Body of pancreas (tissue), 4 donors: Measurements from ENCODE around the gene GLRB.
A peak's percentile ranks its signal among the peaks of the same experiment; 100 is the strongest.

Source experiments
- CTCF ChIP-seq, 7 experiments: fragments of 450-650 bp in 4 of 7; fragments of 200-600 bp in 3 of 7; sonication (generic) in 3 of 7; IDR thresholded peaks; one replicate each; pipeline ENCODE4 v1.5.1; 2016 to 2019; ENCODE audit warnings: antibody characterized with exemption in 7 of 7
- POLR2A ChIP-seq, 3 donors: fragments of 450-650 bp; IDR thresholded peaks; one replicate each; pipeline ENCODE4 v1.6.1; 2016; ENCODE audit warnings: antibody characterized with exemption in 3 of 3, mild to moderate bottlenecking in 2 of 3

GRCh38 chr4:157075811-157076577 is at the start of gene GLRB:
- peak in 1 of 7 experiments; percentile 17 for TF ChIP-seq CTCF (IDR thresholded peaks at IDR 0.05)
- TF ChIP-seq POLR2A (IDR thresholded peaks at IDR 0.05), result peak; percentile 41 to 62 (median 62)
